LNCaP clone FGC (cell line): ENCODE measurements around the gene CYP27C1.
"Not testable (repeated sequence)": the region's sequence is repeated elsewhere in the genome, so short reads cannot be mapped to it uniquely, and the experiment has no call there.

Source experiments
- DNase-seq: peaks from one replicate; pipeline ENCODE4 v3.0.0-alpha.2; 2011; ENCODE audit warnings: low read depth
- H3K4me3 ChIP-seq: 2 replicates; pipeline ENCODE4 v1.5.1; 2011; ENCODE audit warnings: mild to moderate bottlenecking, low read depth, low read length, control low read depth
- CTCF ChIP-seq: IDR thresholded peaks from 2 replicates; pipeline ENCODE4 v1.5.1; 2012; ENCODE audit warnings: mild to moderate bottlenecking; ENCODE audit not compliant: control insufficient read depth, insufficient read depth; ENCODE audit errors: extremely low read depth

Gene CYP27C1

GRCh38 chr2:127229555-127229954 is 9.5 kb upstream of the CYP27C1 start:
- DNase-seq = no peak
- H3K4me3 ChIP-seq = no peak overlapping the region
- TF ChIP-seq CTCF = no peak

GRCh38 chr2:127228102-127228501 is 8.0 kb upstream of the CYP27C1 start:
- no peak overlapping the region for H3K4me3 ChIP-seq
- no peak for DNase-seq

GRCh38 chr2:127227264-127227660 is 7.2 kb upstream of the CYP27C1 start:
- not testable (repeated sequence) for H3K4me3 ChIP-seq, DNase-seq

More at GRCh38 chr2:127228102-127228501, 8.0 kb upstream of the CYP27C1 start:
- no peak for TF ChIP-seq CTCF

GRCh38 chr2:127226520-127227263 is 6.6 kb upstream of the CYP27C1 start:
- H3K4me3 ChIP-seq = no peak overlapping the region
- TF ChIP-seq CTCF = no peak
- DNase-seq = peak; percentile 87

GRCh38 chr2:127226132-127226519 is 6.0 kb upstream of the CYP27C1 start:
- H3K4me3 ChIP-seq = no peak overlapping the region
- no peak for DNase-seq
- no peak for TF ChIP-seq CTCF

GRCh38 chr2:127225186-127225960 is 5.3 kb upstream of the CYP27C1 start:
- H3K4me3 ChIP-seq = no peak overlapping the region
- no peak for DNase-seq
- TF ChIP-seq CTCF = no peak

- DNase-seq, H3K4me3 ChIP-seq: not testable (repeated sequence)
Measured at GRCh38 chr2:127224135-127224534, 4.0 kb upstream of the CYP27C1 start.

- H3K4me3 ChIP-seq = no peak overlapping the region
- DNase-seq = no peak
- TF ChIP-seq CTCF = no peak
Measured at GRCh38 chr2:127220768-127221527, 849 bp upstream of the CYP27C1 start.
